Measurements from ENCODE around the gene HBB. TPM values are rescaled to one million over a fixed set of nuclear protein-coding genes. Genes with fewer than 3 reads are reported as not detected.

HBB gene
- polyA plus RNA-seq, 1 donor from 2014 or later = 60.1 TPM

Other genes with a start within 250 kb of the HBB start
- gene OR51L1, start 232.2 kb downstream of the HBB start, polyA plus RNA-seq = not detected
- not detected for gene OR52J3, start 180.5 kb downstream of the HBB start, polyA plus RNA-seq
- not detected for gene OR52E2, start 167.4 kb downstream of the HBB start, polyA plus RNA-seq
- not detected for gene OR52E1, start 157.5 kb downstream of the HBB start, polyA plus RNA-seq
- gene OR52A5, start 88.7 kb downstream of the HBB start, polyA plus RNA-seq = not detected
- not detected for gene OR52A1, start 72.3 kb downstream of the HBB start, polyA plus RNA-seq
- not detected for gene OR51V1, start 26.4 kb downstream of the HBB start, polyA plus RNA-seq
- not detected for gene HBD, start 7.4 kb upstream of the HBB start, polyA plus RNA-seq
- gene HBG1, start 22.8 kb upstream of the HBB start, polyA plus RNA-seq = not detected
- gene HBG2, start 27.7 kb upstream of the HBB start, polyA plus RNA-seq = 1.0 TPM
- gene HBE1, start 42.9 kb upstream of the HBB start, polyA plus RNA-seq = not detected
- not detected for gene OR51B4, start 74.9 kb upstream of the HBB start, polyA plus RNA-seq
- gene OR51B2, start 97.2 kb upstream of the HBB start, polyA plus RNA-seq = not detected
- gene OR51B5, start 116.5 kb upstream of the HBB start, polyA plus RNA-seq = not detected
- not detected for gene OR51B6, start 124.4 kb upstream of the HBB start, polyA plus RNA-seq
- not detected for gene OR51M1, start 156.7 kb upstream of the HBB start, polyA plus RNA-seq
- gene OR51Q1, start 195.0 kb upstream of the HBB start, polyA plus RNA-seq = not detected
- gene OR51I1, start 214.4 kb upstream of the HBB start, polyA plus RNA-seq = not detected
- not detected for gene OR51I2, start 222.3 kb upstream of the HBB start, polyA plus RNA-seq

All from IgD-negative memory B cell (primary cell).